WERI-Rb-1 (cell line): ENCODE data around the gene INF2.

Source experiments
- DNase-seq: peaks from one replicate; pipeline ENCODE4 v3.0.0-alpha.2; 2020
- H3K27ac ChIP-seq: fragments of 250-450 bp; sonication (Bioruptor Pico); 2 replicates; pipeline ENCODE4 v1.5.1; 2020; ENCODE audit warnings: mild to moderate bottlenecking, moderate library complexity
- H3K27me3 ChIP-seq: fragments of 250-450 bp; sonication (Bioruptor Pico); 2 replicates; pipeline ENCODE4 v1.5.1; 2021; ENCODE audit warnings: mild to moderate bottlenecking, low read depth, moderate library complexity; ENCODE audit not compliant: insufficient read depth, severe bottlenecking
- H3K36me3 ChIP-seq: fragments of 250-450 bp; sonication (Bioruptor Pico); 2 replicates; pipeline ENCODE4 v1.5.1; 2020; ENCODE audit warnings: mild to moderate bottlenecking, moderate library complexity
- H3K4me3 ChIP-seq: 2 replicates; pipeline ENCODE4 v1.5.1; 2011; ENCODE audit warnings: low read depth, mild to moderate bottlenecking, control low read depth, low read length
- H3K9me3 ChIP-seq: fragments of 250-450 bp; sonication (Bioruptor Pico); 2 replicates; pipeline ENCODE4 v1.5.1; 2021; ENCODE audit warnings: mild to moderate bottlenecking, moderate library complexity; ENCODE audit not compliant: severe bottlenecking
- CTCF ChIP-seq: IDR thresholded peaks from 2 replicates; pipeline ENCODE4 v1.5.1; 2011; ENCODE audit warnings: low read depth, mild to moderate bottlenecking, control low read depth, inconsistent platforms, low read length

Gene INF2

GRCh38 chr14:104741803-104742251 lies 52.4 kb downstream of the INF2 start:
- Histone ChIP-seq H3K36me3 (no peaks in the 10 kb centered on the region), H3K4me3 (no peak overlapping the region), H3K27me3 (no peaks in the 10 kb centered on the region), H3K9me3 (no peaks in the 10 kb centered on the region), H3K27ac (no peak overlapping the region)
- no peak for TF ChIP-seq CTCF
- no peak for DNase-seq

- TF ChIP-seq CTCF: no peak
- Histone ChIP-seq H3K4me3 (no peak overlapping the region), H3K27ac (no peak overlapping the region), H3K27me3 (no peaks in the 10 kb centered on the region), H3K36me3 (no peaks in the 10 kb centered on the region), H3K9me3 (no peaks in the 10 kb centered on the region)
- no peak for DNase-seq
Observed at GRCh38 chr14:104742586-104743455, 53.4 kb downstream of the INF2 start.

GRCh38 chr14:104743461-104744380 lies 54.3 kb downstream of the INF2 start:
- TF ChIP-seq CTCF: no peak
- no peak for DNase-seq
- H3K4me3 ChIP-seq: no peak overlapping the region
- no peaks in the 10 kb centered on the region for H3K36me3 ChIP-seq
- no peaks in the 10 kb centered on the region for H3K27me3 ChIP-seq
- H3K9me3 ChIP-seq: no peaks in the 10 kb centered on the region
- H3K27ac ChIP-seq: no peak overlapping the region

GRCh38 chr14:104744484-104744883 lies 55.1 kb downstream of the INF2 start:
- no peak for TF ChIP-seq CTCF
- Histone ChIP-seq H3K4me3 (no peak overlapping the region), H3K36me3 (no peaks in the 10 kb centered on the region), H3K9me3 (no peaks in the 10 kb centered on the region), H3K27me3 (no peaks in the 10 kb centered on the region), H3K27ac (no peak overlapping the region)
- no peak for DNase-seq

- Histone ChIP-seq H3K4me3 (no peak overlapping the region), H3K27me3 (no peaks in the 10 kb centered on the region), H3K27ac (no peak overlapping the region), H3K36me3 (no peaks in the 10 kb centered on the region), H3K9me3 (no peaks in the 10 kb centered on the region)
- TF ChIP-seq CTCF: no peak
- no peak for DNase-seq
Observed at GRCh38 chr14:104745431-104745830, 56.0 kb downstream of the INF2 start.
